NCI-H1417 treated with DMSO at 0.1 percent for 48 hours (cell line): ENCODE data around the gene PASK.

ENCODE experiments used
- DNase-seq: peaks from one replicate; lab custom pipeline; 2025; lab: John Stamatoyannopoulos, UW

PASK gene

DNA sequence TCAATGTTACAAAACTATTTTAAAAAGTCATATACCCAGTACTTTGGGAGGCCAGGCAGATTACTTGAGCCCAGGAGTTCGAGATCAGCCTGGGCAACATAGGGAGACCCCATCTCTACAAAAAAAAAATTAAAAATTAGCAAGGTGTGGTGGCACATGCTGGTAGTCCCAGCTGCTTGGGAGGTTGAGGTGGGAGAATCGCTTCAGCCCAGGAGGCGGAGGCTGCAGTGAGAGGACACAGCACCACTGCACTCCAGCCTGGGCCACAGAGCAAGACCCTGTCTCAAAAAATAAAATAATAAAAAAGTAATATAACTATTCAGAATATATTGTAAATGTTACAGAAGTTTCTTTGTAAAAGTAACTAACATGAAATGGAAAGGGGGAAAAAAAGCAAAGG, 1.9 kb downstream of the PASK start:
- DNase-seq, result no peak

DNA sequence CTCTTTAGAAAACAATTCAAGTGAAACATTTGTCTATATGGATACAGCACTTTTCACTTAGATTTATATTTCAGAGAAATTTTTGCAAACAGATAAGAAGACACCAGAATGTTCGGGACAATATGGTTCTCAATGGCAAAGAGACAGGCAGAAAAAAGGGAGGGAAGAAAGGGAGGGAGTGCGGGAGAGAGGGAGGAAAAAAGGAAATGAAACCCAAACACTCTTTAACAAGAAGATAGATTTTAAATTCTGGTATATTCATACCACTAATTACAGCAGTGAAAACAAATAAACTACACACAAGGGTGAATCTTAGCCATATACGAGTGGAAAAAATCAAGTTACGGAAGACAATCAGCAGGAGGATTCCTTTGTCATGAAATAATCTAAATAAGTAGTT, 3.0 kb downstream of the PASK start:
- no peak for DNase-seq

GRCh38 chr2:241142593-241142992, 6.7 kb downstream of the PASK start:
- DNase-seq, result no peak

GRCh38 chr2:241142063-241142462, 7.2 kb downstream of the PASK start:
- DNase-seq, result no peak

DNA sequence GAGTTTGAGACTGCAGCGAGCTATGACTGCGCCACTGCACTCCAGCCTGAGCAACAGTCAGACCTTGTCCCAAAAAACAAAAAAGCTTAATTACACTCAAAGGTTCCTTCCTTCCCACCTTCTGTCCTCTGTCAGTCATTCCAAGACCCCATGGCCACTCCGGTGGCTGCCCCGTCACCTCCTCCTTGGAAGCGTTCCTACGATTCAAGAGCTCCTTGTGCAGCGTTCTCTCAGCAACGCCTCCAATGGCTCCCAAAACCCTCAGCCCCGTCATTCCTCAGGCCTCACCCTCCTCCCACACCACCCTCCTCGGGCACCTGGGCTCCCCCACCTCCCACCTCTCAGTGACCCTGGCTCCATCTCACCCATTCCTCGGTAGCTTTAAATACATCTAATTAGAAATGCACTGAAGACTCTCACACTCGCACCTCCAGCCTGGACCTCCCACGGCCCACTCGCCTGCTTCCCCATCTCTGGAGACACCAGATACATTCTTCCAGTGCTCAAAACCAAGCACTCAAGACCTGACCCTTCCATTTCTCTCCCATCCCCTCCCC, 8.0 kb downstream of the PASK start:
- no peak for DNase-seq

DNA sequence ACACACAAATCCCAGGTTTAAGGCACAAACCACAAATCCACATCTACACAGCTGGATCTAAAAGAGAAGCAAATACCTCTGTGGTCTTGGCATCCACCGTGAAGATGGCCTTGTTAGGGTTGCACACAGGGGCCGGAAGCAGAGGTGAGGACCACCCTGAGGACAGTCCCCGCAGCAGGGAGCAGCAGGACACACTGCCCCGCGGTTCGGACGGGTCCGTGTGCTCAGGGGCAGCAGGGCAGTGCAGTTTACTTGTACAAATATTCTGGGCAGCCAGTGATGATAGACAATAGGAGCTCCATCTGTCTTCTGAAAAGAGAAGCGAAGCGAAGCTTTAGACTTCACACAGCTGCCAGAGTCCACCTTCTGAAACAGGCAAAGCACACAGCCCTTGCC, 8.8 kb downstream of the PASK start:
- no peak for DNase-seq

DNA sequence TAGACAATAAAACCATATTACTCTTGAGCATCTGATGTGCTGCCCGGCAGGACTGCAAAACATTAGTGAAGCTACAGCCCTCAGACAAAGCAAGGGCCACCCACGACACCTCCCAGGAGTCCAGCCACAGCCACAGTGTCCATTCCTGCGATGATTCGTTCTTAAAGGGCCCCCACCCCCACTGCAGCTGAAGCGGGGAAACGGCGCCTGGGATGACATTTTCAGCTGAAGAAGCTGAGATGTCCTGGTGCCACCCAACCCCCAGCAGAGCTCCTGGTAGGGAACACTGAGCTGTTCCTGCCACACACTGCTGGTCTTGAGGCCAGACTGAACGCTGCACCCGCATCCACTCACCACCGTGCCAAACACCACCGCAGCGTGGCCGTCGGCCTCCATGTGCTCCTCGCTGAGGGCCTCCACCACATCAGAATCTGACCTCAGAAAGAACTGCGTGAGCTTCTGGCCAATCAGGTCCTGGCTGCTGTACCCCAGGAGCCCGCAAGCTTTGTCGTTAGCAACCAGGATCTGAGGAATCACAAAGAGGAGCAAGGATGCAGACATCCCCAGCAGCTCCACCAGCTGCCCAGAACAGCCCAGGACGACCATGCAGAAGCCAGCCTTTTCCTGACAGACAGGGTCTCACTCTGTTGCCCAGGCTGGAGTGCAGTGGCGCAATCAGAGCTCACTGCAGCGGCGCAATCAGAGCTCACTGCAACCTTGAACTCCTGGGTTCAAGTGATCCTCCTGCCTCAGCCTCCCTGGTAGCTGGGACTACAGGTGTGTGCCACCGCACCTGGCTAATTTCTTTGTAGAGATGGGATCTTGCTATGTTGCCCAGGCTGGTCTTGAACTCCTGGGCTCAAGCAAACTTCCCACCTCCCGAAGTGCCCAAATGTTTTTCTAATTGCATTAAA, 9.5 kb downstream of the PASK start:
- no peak for DNase-seq

DNA sequence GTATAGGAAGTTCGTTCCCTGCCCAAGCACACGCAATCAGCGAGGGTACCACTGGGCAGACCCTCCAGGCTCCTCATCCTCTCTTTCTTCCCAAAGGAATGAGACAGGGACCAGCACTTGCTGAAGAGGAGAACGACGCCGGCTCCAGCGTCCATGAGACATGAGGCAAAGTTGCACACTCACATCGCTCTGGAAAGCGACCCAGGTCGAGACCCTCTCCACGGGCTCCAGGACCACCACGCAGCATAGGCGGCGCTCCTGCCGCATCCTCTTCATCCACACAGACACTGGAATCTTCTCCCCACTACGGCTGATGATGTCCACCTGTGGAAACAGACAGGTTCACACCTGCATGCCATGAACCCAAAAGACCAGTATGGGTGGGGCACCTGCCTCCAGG, 10.8 kb downstream of the PASK start:
- DNase-seq, result no peak

DNA sequence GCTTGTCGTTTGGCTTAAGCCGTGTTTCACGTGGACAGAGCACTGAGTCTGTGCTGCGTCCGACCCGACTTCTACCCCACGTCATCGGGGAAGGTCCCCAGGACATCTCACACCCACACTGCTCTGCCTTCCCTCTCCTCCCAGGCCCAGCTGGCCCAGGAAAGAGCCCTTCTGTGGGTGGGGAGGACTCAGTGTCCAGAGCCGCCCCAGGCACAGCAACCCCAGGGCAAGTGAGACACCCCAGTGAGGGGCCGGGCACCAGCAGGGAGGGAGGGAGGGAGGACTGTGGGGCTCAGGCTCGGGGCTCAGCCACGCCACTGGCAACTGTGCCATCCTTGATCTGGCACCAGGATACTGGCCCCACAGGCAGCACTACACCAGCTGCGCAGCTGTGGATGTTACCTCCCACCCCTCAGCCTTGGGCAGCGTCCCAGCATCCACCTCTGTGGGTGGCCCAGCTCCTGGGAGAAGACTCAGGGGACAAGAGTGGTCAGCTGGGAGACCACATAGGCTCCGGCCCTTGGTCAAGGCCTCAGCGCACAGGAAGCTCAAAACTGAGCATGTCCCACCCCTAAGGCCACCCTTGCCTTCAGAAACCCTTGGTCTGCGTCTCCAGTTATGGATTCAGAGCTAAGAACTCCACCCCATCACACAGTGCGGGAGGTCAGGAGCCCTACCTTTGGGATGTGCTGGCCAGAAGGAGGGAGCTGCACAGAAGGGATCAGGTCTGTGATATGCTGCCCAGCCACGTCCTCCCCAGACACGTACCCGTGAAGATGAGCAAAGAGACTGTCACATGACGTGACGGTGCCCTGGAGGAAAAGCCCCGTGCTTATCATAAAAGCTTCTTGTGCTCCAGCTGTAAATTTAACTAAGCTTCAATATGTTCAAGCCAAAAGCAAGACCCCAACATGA, 11.7 kb downstream of the PASK start:
- DNase-seq, result no peak

DNA sequence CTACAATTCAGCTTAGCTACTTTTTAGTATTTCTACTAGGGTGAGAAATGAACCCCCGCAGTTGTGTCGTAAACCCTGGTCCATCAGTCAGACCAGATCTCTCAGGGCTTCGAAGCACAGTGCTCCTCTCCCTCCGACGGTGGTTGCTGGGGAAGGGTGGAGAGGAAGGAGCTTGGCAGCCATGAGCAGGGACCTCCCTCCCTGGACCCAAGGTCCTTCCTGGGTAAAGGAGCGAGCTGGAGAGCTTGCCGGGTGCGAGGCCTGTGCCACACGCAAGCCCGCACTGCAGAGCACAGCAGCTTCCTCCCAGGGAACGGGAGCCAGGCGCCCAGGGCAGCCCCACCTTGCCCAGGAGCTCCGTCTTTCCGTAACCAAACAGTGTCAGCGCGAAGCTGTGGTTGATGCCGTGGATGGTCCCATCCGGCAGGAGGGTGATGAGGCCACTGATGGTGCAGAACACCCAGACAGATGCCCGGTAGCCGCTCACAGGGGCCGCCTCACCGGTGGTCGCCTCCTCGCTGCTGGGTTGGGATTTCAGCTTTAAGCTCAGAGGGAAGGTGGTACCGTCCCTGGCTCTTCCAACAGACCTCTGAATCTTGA, 12.5 kb downstream of the PASK start:
- no peak for DNase-seq

DNA sequence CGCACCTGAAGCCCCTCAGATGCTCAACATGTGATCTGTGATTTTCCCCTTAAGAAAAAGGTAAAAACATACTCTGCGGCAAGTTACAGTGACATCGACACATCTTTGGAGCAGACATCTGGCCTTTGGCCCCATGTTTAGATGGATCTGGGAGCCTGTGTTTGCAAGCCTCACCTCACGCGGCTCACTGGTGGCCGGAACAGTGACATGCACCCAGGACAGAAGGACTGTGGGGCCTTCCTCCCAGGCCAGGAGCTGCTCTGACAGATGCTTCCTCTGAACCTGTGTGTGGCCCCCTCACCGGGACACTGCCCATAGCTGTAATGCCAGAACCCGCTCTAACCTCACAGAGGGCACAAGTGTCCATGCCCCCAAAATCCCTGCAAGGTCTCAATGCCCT, 13.1 kb downstream of the PASK start:
- no peak for DNase-seq

- DNase-seq, result no peak
Measured at GRCh38 chr2:241135737-241136136, 13.5 kb downstream of the PASK start.

DNA sequence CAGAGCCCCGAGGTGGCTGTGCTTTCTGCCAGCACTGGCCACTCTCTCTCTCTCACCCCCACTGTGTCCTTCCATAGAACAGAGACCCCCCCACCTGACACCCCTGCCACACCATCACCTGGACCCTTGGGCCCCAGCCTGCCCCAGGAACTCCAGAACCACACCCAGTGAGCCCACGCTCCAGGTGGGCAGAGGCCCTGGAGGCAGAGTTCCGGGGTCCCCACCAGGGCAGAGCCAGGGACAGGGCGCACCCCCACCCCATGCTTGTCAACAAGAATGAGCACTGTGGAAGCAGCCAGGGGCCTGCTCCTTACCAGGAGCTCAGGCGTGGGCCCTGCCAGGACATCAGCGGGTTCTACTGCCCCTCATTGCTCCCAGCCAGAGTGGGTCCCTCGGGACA, 14.6 kb downstream of the PASK start:
- DNase-seq, result no peak

DNA sequence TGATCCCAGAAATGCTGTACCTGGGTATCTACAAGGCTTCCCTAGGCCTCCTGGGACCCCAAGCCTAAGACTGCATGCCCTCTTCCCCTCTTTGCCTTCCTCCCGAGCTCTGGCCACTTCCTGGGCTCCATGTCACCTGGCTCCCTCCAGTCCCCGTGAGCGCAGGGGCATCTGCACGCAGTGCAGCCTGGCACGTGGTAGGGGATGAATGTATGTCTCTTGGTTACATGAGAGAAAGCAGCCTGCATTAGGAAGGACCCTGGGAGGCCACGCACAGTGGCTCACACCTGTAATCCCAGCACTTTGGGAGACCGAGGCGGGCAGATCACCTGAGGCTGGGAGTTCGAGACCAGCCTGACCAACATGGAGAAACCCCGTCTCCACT, 15.8 kb downstream of the PASK start:
- DNase-seq, result no peak

- DNase-seq, result no peak
Measured at GRCh38 chr2:241132538-241133435, 16.5 kb downstream of the PASK start.

- no peak for DNase-seq
Measured at GRCh38 chr2:241131531-241131930, 17.7 kb downstream of the PASK start.

GRCh38 chr2:241130316-241130715, 19.0 kb downstream of the PASK start:
- no peak for DNase-seq

- DNase-seq, result no peak
Measured at GRCh38 chr2:241129086-241129871, 20.0 kb downstream of the PASK start.

GRCh38 chr2:241128266-241128665, 21.0 kb downstream of the PASK start:
- no peak for DNase-seq

DNA sequence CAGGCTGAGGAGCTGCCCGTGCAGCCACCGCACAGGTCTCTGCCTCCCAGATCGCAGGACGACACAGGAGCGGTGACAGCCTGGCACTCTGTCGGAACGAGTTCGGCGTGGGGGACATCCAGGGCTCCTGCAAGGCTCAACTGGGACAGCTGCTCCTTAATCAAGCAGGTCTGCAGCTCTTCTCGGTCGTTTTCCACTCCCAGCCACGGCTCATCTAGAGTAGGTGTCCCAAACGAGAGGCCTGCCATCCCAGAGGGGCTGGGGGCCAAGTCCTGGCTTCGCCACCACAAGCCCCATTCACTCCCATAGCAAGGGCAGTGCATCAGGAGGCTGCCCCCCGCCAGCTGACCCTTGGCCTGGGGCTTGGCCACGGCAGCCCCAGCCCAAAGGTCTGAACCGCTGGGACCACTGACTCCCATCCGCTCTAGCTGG, 22.5 kb downstream of the PASK start:
- no peak for DNase-seq
